B cell (primary cell): ENCODE measurements around the gene LIFR. TPM values are rescaled to one million over a fixed set of nuclear protein-coding genes. Genes with fewer than 3 reads are reported as not detected.

Source experiments
- ATAC-seq: fragments of 200-7000 bp; cut with Tn5 transposase; one replicate; pipeline ENCODE4 v1.10.0; 2021; ENCODE audit warnings: low read depth, mild to moderate bottlenecking, moderate number of reproducible peaks, moderate library complexity
- CTCF ChIA-PET: fragments of 350-600 bp; sonication (Branson Sonifier 250); formaldehyde crosslinking; loops from one replicate; lab custom pipeline; 2021; ENCODE audit warnings: antibody characterized with exemption, inconsistent platforms; lab: Charles Lee
- POLR2A ChIA-PET: fragments of 350-600 bp; sonication (Branson Sonifier 250); formaldehyde crosslinking; loops from one replicate; lab custom pipeline; 2021; ENCODE audit warnings: antibody characterized with exemption; lab: Charles Lee
- DNase-seq: peaks from one replicate; pipeline ENCODE4 v3.0.0; 2013
- H2AFZ ChIP-seq: 2 replicates; pipeline ENCODE4 v1.6.1; 2012; ENCODE audit warnings: mild to moderate bottlenecking, low read depth, low read length; ENCODE audit not compliant: insufficient read depth, poor library complexity, severe bottlenecking
- H3K27ac ChIP-seq, 2 donors: 1 replicate in 1 of 2; 2 replicates in 1 of 2; pipeline ENCODE4 v1.5.1; 2012 to 2013; ENCODE audit warnings: low read length in 2 of 2, mild to moderate bottlenecking in 2 of 2, moderate library complexity in 1 of 2
- H3K27me3 ChIP-seq, 4 experiments: fragments of 200-600 bp in 1 of 4; sonication (generic) in 1 of 4; replicated peaks in 1 of 4; 1 replicate in 2 of 4; 2 replicates in 2 of 4; pipeline versions ENCODE4 v1.6.1 to v1.7.0; 2013 to 2016; ENCODE audit warnings: low read length in 3 of 4, mild to moderate bottlenecking in 2 of 4, mixed read lengths in 1 of 4, moderate library complexity in 1 of 4; ENCODE audit not compliant: insufficient read depth in 4 of 4, control insufficient read depth in 3 of 4; ENCODE audit errors: control extremely low read depth in 1 of 4
- H3K36me3 ChIP-seq, 2 experiments: replicated peaks in 1 of 2; 1 replicate in 1 of 2; 2 replicates in 1 of 2; pipeline versions ENCODE4 v1.6.1 to v1.7.1; 2013; ENCODE audit warnings: low read length in 1 of 2; ENCODE audit not compliant: insufficient read depth in 2 of 2, control insufficient read depth in 1 of 2; ENCODE audit errors: control extremely low read depth in 1 of 2, extremely low read depth in 1 of 2
- H3K4me1 ChIP-seq, 2 donors: fragments of 200-600 bp in 1 of 2; sonication (generic) in 1 of 2; 1 replicate in 1 of 2; 2 replicates in 1 of 2; pipeline versions ENCODE4 v1.5.1 to v1.6.1; 2013 to 2017; ENCODE audit warnings: low read length in 2 of 2; ENCODE audit not compliant: control insufficient read depth in 2 of 2, insufficient read depth in 2 of 2
- H3K4me2 ChIP-seq: replicated peaks from 2 replicates; pipeline ENCODE3; 2012; ENCODE audit warnings: mild to moderate bottlenecking, low read depth, low read length; ENCODE audit not compliant: poor library complexity, severe bottlenecking
- H3K4me3 ChIP-seq, 5 experiments: fragments of 200-600 bp in 1 of 5; sonication (generic) in 1 of 5; 1 replicate in 3 of 5; 2 replicates in 2 of 5; pipeline versions ENCODE4 v1.5.1 to v1.7.0; 2011 to 2016; ENCODE audit warnings: low read length in 4 of 5, mild to moderate bottlenecking in 4 of 5, low read depth in 2 of 5, control low read depth in 1 of 5, moderate library complexity in 1 of 5; ENCODE audit not compliant: insufficient read depth in 1 of 5; ENCODE audit errors: control extremely low read depth in 1 of 5, extremely low read depth in 1 of 5
- H3K79me2 ChIP-seq: fragments of 200-600 bp; sonication (generic); one replicate; pipeline ENCODE4 v1.6.0; 2016; ENCODE audit warnings: low read length; ENCODE audit not compliant: control insufficient read depth, insufficient read depth
- H3K9ac ChIP-seq: fragments of 200-600 bp; sonication (generic); 2 replicates; pipeline ENCODE4 v1.6.1; 2017; ENCODE audit warnings: mild to moderate bottlenecking, low read length, moderate library complexity
- H3K9me3 ChIP-seq, 3 donors: one replicate each; pipeline versions ENCODE4 v1.6.1 to v1.7.1; 2013; ENCODE audit warnings: low read length in 2 of 3; ENCODE audit not compliant: control insufficient read depth in 2 of 3, insufficient read depth in 1 of 3; ENCODE audit errors: control extremely low read depth in 1 of 3
- H4K20me1 ChIP-seq: 2 replicates; pipeline ENCODE4 v1.6.0; 2012; ENCODE audit warnings: mild to moderate bottlenecking, low read length; ENCODE audit not compliant: insufficient read depth, control insufficient read depth, poor library complexity, severe bottlenecking
- H3K27ac Mint-ChIP-seq: one replicate; pipeline ENCODE4 v1.8.0; 2021; ENCODE audit warnings: mixed read lengths
- H3K27me3 Mint-ChIP-seq: one replicate; pipeline ENCODE4 v1.8.0; 2021; ENCODE audit warnings: mixed read lengths
- H3K4me1 Mint-ChIP-seq: one replicate; pipeline ENCODE4 v1.8.0; 2021; ENCODE audit warnings: mixed read lengths
- H3K4me3 Mint-ChIP-seq: one replicate; pipeline ENCODE4 v1.8.0; 2021; ENCODE audit warnings: mixed read lengths
- H3K9me3 Mint-ChIP-seq: one replicate; pipeline ENCODE4 v1.8.0; 2022; ENCODE audit warnings: mixed read lengths; ENCODE audit not compliant: insufficient read depth
- CTCF ChIP-seq: fragments of 200-600 bp; IDR thresholded peaks from one replicate; pipeline ENCODE4 v1.8.0; 2022; ENCODE audit warnings: antibody characterized with exemption, mild to moderate bottlenecking
- EZH2 ChIP-seq: IDR thresholded peaks from 2 replicates; pipeline ENCODE4 v1.6.1; 2012; ENCODE audit warnings: borderline replicate concordance, low read depth, mild to moderate bottlenecking, moderate library complexity, low read length; ENCODE audit not compliant: insufficient read depth, poor library complexity, severe bottlenecking
- WGBS: methylation state at CpG from one replicate; pipeline ENCODE4 v1.1.5; 2013; ENCODE audit warnings: missing lambda C conversion rate; ENCODE audit not compliant: insufficient coverage; 5-methylcytosine and 5-hydroxymethylcytosine counted together
- intact Hi-C: fragments of 100-400 bp; cut with micrococcal nuclease; formaldehyde crosslinking; loops from one replicate; pipeline ENCODE4 v1.10.0; 2022
- polyA plus RNA-seq: library from polyadenylated mRNA; depleted of rRNA; stranded (reverse); fragments of >200 nt; gene quantifications from 2 replicates; pipeline ENCODE4 v1.2.3, GENCODE V29; 2012
- total RNA-seq, 2 donors: library from RNA; stranded (reverse); fragments of 120-200 nt in 1 of 2; gene quantifications; 1 replicate in 1 of 2; 2 replicates in 1 of 2; pipeline versions ENCODE4 v1.2.3 to v1.2.4, GENCODE V29; 2013 to 2022

LIFR gene
- total and polyA plus RNA-seq, 2 donors (not counting 1 experiment from before 2014, with no cell fraction given) = not detected

- H3K36me3 ChIP-seq = no peaks in the 10 kb centered on the region
- 78% methylated on average over 11 of the region's 18 CpGs for WGBS
- intact Hi-C loops = no loop called here
- H3K4me2 ChIP-seq = no peak overlapping the region
- H3K9ac ChIP-seq = no peak overlapping the region
- no peak for TF ChIP-seq EZH2
- TF ChIP-seq CTCF = no peak
- peaks cover 0 to 43% (median 0%) of the 10 kb centered on the region in 3 donors for H3K9me3 ChIP-seq
- no peaks in the 10 kb centered on the region for H4K20me1 ChIP-seq
- Mint-ChIP-seq H3K27ac (no peak overlapping the region), H3K4me1 (no peaks in the 10 kb centered on the region), H3K4me3 (no peak overlapping the region), H3K27me3 (peaks cover 50% of the 10 kb centered on the region), H3K9me3 (no peaks in the 10 kb centered on the region)
- H3K4me3 ChIP-seq = no peak overlapping the region
- no peaks in the 10 kb centered on the region for H3K79me2 ChIP-seq
- POLR2A ChIA-PET = no interaction called here
- DNase-seq (no peak), ATAC-seq (no peak)
- no peak overlapping the region for H3K27ac ChIP-seq
- H3K27me3 ChIP-seq = peaks cover 0 to 67% (median 18%) of the 10 kb centered on the region in 4 experiments
- no peak overlapping the region for H2AFZ ChIP-seq
- CTCF ChIA-PET = interaction anchor here (2.5 kb wide), 1 partner anchor 28 kb away, joined by 8 read pairs; no protein-coding TSS in a partner anchor
- H3K4me1 ChIP-seq = no peaks in the 10 kb centered on the region
Measured at GRCh38 chr5:38468978-38469706, 87.3 kb downstream of the LIFR start.

- no peak overlapping the region for H3K27ac ChIP-seq
- no peak for ATAC-seq
- Mint-ChIP-seq H3K4me1 (no peaks in the 10 kb centered on the region), H3K4me3 (no peak overlapping the region), H3K27me3 (peaks cover 49% of the 10 kb centered on the region), H3K27ac (no peak overlapping the region), H3K9me3 (no peaks in the 10 kb centered on the region)
- no peaks in the 10 kb centered on the region for H4K20me1 ChIP-seq
- H3K4me3 ChIP-seq = no peak overlapping the region
- peaks cover 0 to 43% (median 0%) of the 10 kb centered on the region in 3 donors for H3K9me3 ChIP-seq
- TF ChIP-seq EZH2 = no peak
- TF ChIP-seq CTCF = no peak
- ChIA-PET CTCF (interaction anchor here (2.5 kb wide), 1 partner anchor 27 kb away, joined by 8 read pairs; no protein-coding TSS in a partner anchor), POLR2A (no interaction called here)
- WGBS = 96% methylated on average over 11 of the region's 12 CpGs
- H3K4me1 ChIP-seq = no peaks in the 10 kb centered on the region
- no peak overlapping the region for H3K9ac ChIP-seq
- H3K79me2 ChIP-seq = no peaks in the 10 kb centered on the region
- intact Hi-C loops = no loop called here
- H3K4me2 ChIP-seq = no peak overlapping the region
- H3K36me3 ChIP-seq = no peaks in the 10 kb centered on the region
- DNase-seq = no peak
- H2AFZ ChIP-seq = no peak overlapping the region
- peaks cover 0 to 70% (median 18%) of the 10 kb centered on the region in 4 experiments for H3K27me3 ChIP-seq
Measured at GRCh38 chr5:38468202-38468673, 88.2 kb downstream of the LIFR start.
